ENCODE measurements around the gene RBM47. TPM values are rescaled to one million over a fixed set of nuclear protein-coding genes. Genes with fewer than 3 reads are reported as not detected.
A peak's percentile ranks its signal among the peaks of the same experiment; 100 is the strongest.

Gene RBM47
- total and polyA plus RNA-seq, 8 donors, result 12.3 to 59.6 (median 32.4) TPM

GRCh38 chr4:40587351-40587750 is 42.3 kb downstream of the RBM47 start:
- no peak for FAIRE-seq
- WGBS, 2 donors, result 96 to 97% methylated on average over 2 of the region's 2 CpGs
- H3K36me3 ChIP-seq, result no peaks in the 10 kb centered on the region
- no peak for ATAC-seq
- no peaks in the 10 kb centered on the region for H3K9me3 ChIP-seq
- DNase-seq, result no peak
- H3K27ac ChIP-seq, result no peak overlapping the region
- peaks cover 0 to 4% (median 0%) of the 10 kb centered on the region in 3 donors for H3K4me1 ChIP-seq
- intact Hi-C loops (cut with DNase I), result no loop called here
- no peaks in the 10 kb centered on the region for H3K27me3 ChIP-seq
- H3K4me3 ChIP-seq, result no peak overlapping the region
- TF ChIP-seq, protein P1, sequence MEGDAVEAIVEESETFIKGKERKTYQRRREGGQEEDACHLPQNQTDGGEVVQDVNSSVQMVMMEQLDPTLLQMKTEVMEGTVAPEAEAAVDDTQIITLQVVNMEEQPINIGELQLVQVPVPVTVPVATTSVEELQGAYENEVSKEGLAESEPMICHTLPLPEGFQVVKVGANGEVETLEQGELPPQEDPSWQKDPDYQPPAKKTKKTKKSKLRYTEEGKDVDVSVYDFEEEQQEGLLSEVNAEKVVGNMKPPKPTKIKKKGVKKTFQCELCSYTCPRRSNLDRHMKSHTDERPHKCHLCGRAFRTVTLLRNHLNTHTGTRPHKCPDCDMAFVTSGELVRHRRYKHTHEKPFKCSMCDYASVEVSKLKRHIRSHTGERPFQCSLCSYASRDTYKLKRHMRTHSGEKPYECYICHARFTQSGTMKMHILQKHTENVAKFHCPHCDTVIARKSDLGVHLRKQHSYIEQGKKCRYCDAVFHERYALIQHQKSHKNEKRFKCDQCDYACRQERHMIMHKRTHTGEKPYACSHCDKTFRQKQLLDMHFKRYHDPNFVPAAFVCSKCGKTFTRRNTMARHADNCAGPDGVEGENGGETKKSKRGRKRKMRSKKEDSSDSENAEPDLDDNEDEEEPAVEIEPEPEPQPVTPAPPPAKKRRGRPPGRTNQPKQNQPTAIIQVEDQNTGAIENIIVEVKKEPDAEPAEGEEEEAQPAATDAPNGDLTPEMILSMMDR (IDR thresholded peaks at IDR 0.05), result no peak

DNA sequence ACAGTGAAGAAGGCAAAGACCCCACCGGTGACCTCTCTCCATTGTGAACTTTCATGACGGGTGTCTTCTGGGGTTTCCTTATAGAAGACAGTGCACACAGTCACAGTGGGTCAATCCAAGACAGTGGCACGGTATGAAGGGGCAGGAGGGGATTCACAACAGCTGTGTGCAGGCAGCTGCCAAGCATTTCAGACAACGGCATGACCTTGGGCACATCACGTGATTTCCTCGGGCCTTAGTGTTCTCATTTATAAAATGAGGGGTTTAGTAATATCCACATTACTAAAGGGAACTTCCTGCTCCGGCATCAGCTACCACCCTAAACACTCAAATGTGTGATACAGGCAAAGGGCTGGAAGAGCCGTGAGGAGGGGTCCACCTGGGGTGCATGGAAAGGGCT is 42.9 kb downstream of the RBM47 start:
- peaks cover 0 to 4% (median 0%) of the 10 kb centered on the region in 3 donors for H3K4me1 ChIP-seq
- H3K36me3 ChIP-seq, result no peaks in the 10 kb centered on the region
- TF ChIP-seq, protein P1 (IDR thresholded peaks at IDR 0.05), result no peak
- H3K4me3 ChIP-seq, result no peak overlapping the region
- H3K27ac ChIP-seq, result no peak overlapping the region
- ATAC-seq (peak in 2 of 4 donors; percentile 11 to 41), FAIRE-seq (no peak), DNase-seq (no peak)
- no peaks in the 10 kb centered on the region for H3K9me3 ChIP-seq
- no peaks in the 10 kb centered on the region for H3K27me3 ChIP-seq
- intact Hi-C loops (cut with DNase I), result no loop called here
- 59 to 63% methylated on average over 8 of the region's 8 CpGs for WGBS, 2 donors

- H3K36me3 ChIP-seq, result no peaks in the 10 kb centered on the region
- DNase-seq (no peak), FAIRE-seq (no peak), ATAC-seq (no peak)
- no peaks in the 10 kb centered on the region for H3K9me3 ChIP-seq
- TF ChIP-seq, protein P1 (IDR thresholded peaks at IDR 0.05), result no peak
- intact Hi-C loops (cut with DNase I), result no loop called here
- WGBS, 2 donors, result 78 to 82% methylated on average over 2 of the region's 2 CpGs
- H3K27me3 ChIP-seq, result no peaks in the 10 kb centered on the region
- H3K27ac ChIP-seq, result no peak overlapping the region
- H3K4me1 ChIP-seq, result peaks cover 0 to 4% (median 0%) of the 10 kb centered on the region in 3 donors
- no peak overlapping the region for H3K4me3 ChIP-seq
Measured at GRCh38 chr4:40586034-40586433, 43.6 kb downstream of the RBM47 start.

- H3K4me3 ChIP-seq, result no peak overlapping the region
- no peak overlapping the region for H3K27ac ChIP-seq
- intact Hi-C loops (cut with DNase I), result no loop called here
- ATAC-seq (peak in 2 of 4 donors; percentile 20 to 31), FAIRE-seq (no peak), DNase-seq (no peak)
- no peaks in the 10 kb centered on the region for H3K27me3 ChIP-seq
- H3K4me1 ChIP-seq, result peaks cover 0 to 4% (median 0%) of the 10 kb centered on the region in 3 donors
- WGBS, 2 donors, result 75 to 76% methylated on average over 8 of the region's 8 CpGs
- TF ChIP-seq, protein P1 (IDR thresholded peaks at IDR 0.05), result no peak
- no peaks in the 10 kb centered on the region for H3K36me3 ChIP-seq
- H3K9me3 ChIP-seq, result no peaks in the 10 kb centered on the region
Measured at GRCh38 chr4:40585201-40585799, 44.4 kb downstream of the RBM47 start.

- no peak for DNase-seq
- FAIRE-seq, result no peak
- no peaks in the 10 kb centered on the region for H3K36me3 ChIP-seq
- no peak for ATAC-seq
- intact Hi-C loops (cut with DNase I), result no loop called here
- H3K4me3 ChIP-seq, result no peak overlapping the region
- no peaks in the 10 kb centered on the region for H3K9me3 ChIP-seq
- TF ChIP-seq, protein P1 (IDR thresholded peaks at IDR 0.05), result no peak
- H3K27ac ChIP-seq, result no peak overlapping the region
- peaks cover 0 to 9% (median 0%) of the 10 kb centered on the region in 3 donors for H3K4me1 ChIP-seq
- WGBS, 2 donors, result 87 to 90% methylated on average over 3 of the region's 3 CpGs
- no peaks in the 10 kb centered on the region for H3K27me3 ChIP-seq
Measured at GRCh38 chr4:40584517-40585141, 45.0 kb downstream of the RBM47 start.

Measured in pancreas (tissue), 10 donors.